Measurements from ENCODE around the gene SEC14L5.
A peak's percentile ranks its signal among the peaks of the same experiment; 100 is the strongest.

The SEC14L5 gene

GRCh38 chr16:4922721-4923342, 35.3 kb upstream of the SEC14L5 start:
- H3K79me1 ChIP-seq (ENCODE audit: low read depth, low read length), result no peaks in the 10 kb centered on the region
- no peak overlapping the region for H4K8ac ChIP-seq (ENCODE audit: low read depth, low read length)
- H3K4me3 ChIP-seq (ENCODE audit: low read length in 2 of 2), result no peak overlapping the region
- no peak overlapping the region for H3K4ac ChIP-seq (ENCODE audit: low read length)
- H3K9ac ChIP-seq (ENCODE audit: low read depth, low read length, poor library complexity), result no peak overlapping the region
- no peak overlapping the region for H3K27ac ChIP-seq (replicated peaks; ENCODE audit: low read length)
- H2BK12ac ChIP-seq (ENCODE audit: low read length), result no peak overlapping the region
- H3K23ac ChIP-seq (ENCODE audit: low read depth, low read length, poor library complexity), result no peak overlapping the region
- H2AK5ac ChIP-seq (ENCODE audit: low read depth, low read length), result no peak overlapping the region
- no peak overlapping the region for H3K14ac ChIP-seq (ENCODE audit: low read length)
- H3K4me2 ChIP-seq (ENCODE audit: insufficient read depth, low read length, poor library complexity, severe bottlenecking), result no peak overlapping the region
- H2BK5ac ChIP-seq (ENCODE audit: low read length), result peak overlapping the region; percentile 2
- H2BK15ac ChIP-seq (ENCODE audit: low read length), result no peak overlapping the region
- H2AFZ ChIP-seq (ENCODE audit: low read length), result no peak overlapping the region
- H3K9me3 ChIP-seq (replicated peaks in 1 of 2; ENCODE audit: control insufficient read depth in 2 of 2, insufficient read depth in 1 of 2, low read depth in 1 of 2, low read length in 2 of 2), result peaks cover 2 to 3% of the 10 kb centered on the region in 2 donors
- H3K18ac ChIP-seq (ENCODE audit: low read length), result peak overlapping the region; percentile 50
- peaks cover 0 to 8% of the 10 kb centered on the region in 2 donors for H3K4me1 ChIP-seq (ENCODE audit: control insufficient read depth in 2 of 2, insufficient read depth in 1 of 2, low read depth in 1 of 2, low read length in 2 of 2)
- no peaks in the 10 kb centered on the region for H3K36me3 ChIP-seq (replicated peaks in 1 of 2; ENCODE audit: control insufficient read depth in 2 of 2, insufficient read depth in 2 of 2, low read length in 2 of 2)
- WGBS, 2 donors (ENCODE audit: extremely low coverage in 2 of 2, insufficient read length in 2 of 2, insufficient replicate concordance in 1 of 2), result no CpG with 5 or more reads among the region's 18 CpGs
- no peak overlapping the region for H4K91ac ChIP-seq (ENCODE audit: low read depth, low read length, poor library complexity)
- peaks cover 0 to 31% (median 0%) of the 10 kb centered on the region in 3 experiments for H3K27me3 ChIP-seq (ENCODE audit: control insufficient read depth in 3 of 3, insufficient read depth in 3 of 3, low read depth in 1 of 3, low read length in 3 of 3)
- DNase-seq (ENCODE audit: low spot score), result no peak
- H2BK120ac ChIP-seq (ENCODE audit: low read depth, low read length), result no peak overlapping the region

GRCh38 chr16:4923853-4924252, 34.3 kb upstream of the SEC14L5 start:
- Histone ChIP-seq H3K36me3 (replicated peaks in 1 of 2; ENCODE audit: control insufficient read depth in 2 of 2, insufficient read depth in 2 of 2, low read length in 2 of 2) (no peaks in the 10 kb centered on the region), H3K9me3 (replicated peaks in 1 of 2; ENCODE audit: control insufficient read depth in 2 of 2, insufficient read depth in 1 of 2, low read depth in 1 of 2, low read length in 2 of 2) (peaks cover 2 to 3% of the 10 kb centered on the region in 2 donors), H3K27ac (replicated peaks; ENCODE audit: low read length) (no peak overlapping the region), H2BK5ac (ENCODE audit: low read length) (no peak overlapping the region), H3K4me3 (ENCODE audit: low read length in 2 of 2) (no peak overlapping the region), H3K14ac (ENCODE audit: low read length) (no peak overlapping the region), H3K23ac (ENCODE audit: low read depth, low read length, poor library complexity) (no peak overlapping the region), H3K79me1 (ENCODE audit: low read depth, low read length) (no peaks in the 10 kb centered on the region), H3K27me3 (ENCODE audit: control insufficient read depth in 3 of 3, insufficient read depth in 3 of 3, low read depth in 1 of 3, low read length in 3 of 3) (peaks cover 0 to 31% (median 0%) of the 10 kb centered on the region in 3 experiments), H2AK5ac (ENCODE audit: low read depth, low read length) (no peak overlapping the region), H3K18ac (ENCODE audit: low read length) (no peak overlapping the region), H2BK15ac (ENCODE audit: low read length) (no peak overlapping the region), H3K4ac (ENCODE audit: low read length) (no peak overlapping the region), H3K4me2 (ENCODE audit: insufficient read depth, low read length, poor library complexity, severe bottlenecking) (no peak overlapping the region), H4K91ac (ENCODE audit: low read depth, low read length, poor library complexity) (no peak overlapping the region), H2AFZ (ENCODE audit: low read length) (no peak overlapping the region), H2BK12ac (ENCODE audit: low read length) (no peak overlapping the region), H3K9ac (ENCODE audit: low read depth, low read length, poor library complexity) (no peak overlapping the region), H2BK120ac (ENCODE audit: low read depth, low read length) (no peak overlapping the region), H4K8ac (ENCODE audit: low read depth, low read length) (no peak overlapping the region), H3K4me1 (ENCODE audit: control insufficient read depth in 2 of 2, insufficient read depth in 1 of 2, low read depth in 1 of 2, low read length in 2 of 2) (peaks cover 0 to 4% of the 10 kb centered on the region in 2 donors)
- no CpG with 5 or more reads among the region's 6 CpGs for WGBS, 2 donors (ENCODE audit: extremely low coverage in 2 of 2, insufficient read length in 2 of 2, insufficient replicate concordance in 1 of 2)
- DNase-seq (ENCODE audit: low spot score), result no peak

DNA sequence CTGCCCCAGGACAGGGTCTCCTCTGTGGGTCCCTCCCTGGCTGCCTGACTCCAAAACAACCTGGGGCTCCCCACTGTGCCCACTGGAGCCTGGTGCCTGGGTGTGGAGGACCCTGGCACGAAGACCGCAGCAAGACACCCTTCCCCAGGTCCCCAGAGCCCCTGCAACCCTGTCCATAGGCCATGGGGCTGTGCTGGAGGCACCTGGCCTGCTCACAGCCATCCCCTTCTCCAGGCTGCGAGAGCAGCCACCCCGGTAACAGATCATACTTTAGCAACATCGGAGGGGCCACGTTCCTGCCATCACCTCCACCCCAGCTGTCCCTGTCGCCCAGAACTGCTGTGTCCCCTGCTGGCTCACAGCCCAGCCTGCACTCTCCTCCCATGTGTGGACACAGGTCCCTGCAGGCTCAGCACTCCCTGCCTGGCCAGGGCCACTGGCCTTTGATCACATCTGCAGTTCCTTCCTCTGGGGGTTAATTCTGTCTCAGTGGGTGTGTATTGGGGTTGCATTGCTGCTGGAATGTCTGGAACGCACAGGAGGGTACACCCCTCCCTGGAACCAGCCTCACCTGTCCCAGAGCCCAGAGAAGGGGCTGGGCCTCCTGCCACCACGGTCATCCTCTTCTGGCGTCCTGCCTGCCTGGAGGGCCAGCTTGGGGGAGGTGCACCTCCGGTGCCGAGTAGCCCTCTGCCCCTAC, 33.4 kb upstream of the SEC14L5 start:
- H4K8ac ChIP-seq (ENCODE audit: low read depth, low read length), result peak overlapping the region; percentile 67
- H3K18ac ChIP-seq (ENCODE audit: low read length), result peak overlapping the region; percentile 73
- no CpG with 5 or more reads among the region's 12 CpGs for WGBS, 2 donors (ENCODE audit: extremely low coverage in 2 of 2, insufficient read length in 2 of 2, insufficient replicate concordance in 1 of 2)
- H3K9me3 ChIP-seq (replicated peaks in 1 of 2; ENCODE audit: control insufficient read depth in 2 of 2, insufficient read depth in 1 of 2, low read depth in 1 of 2, low read length in 2 of 2), result peaks cover 2 to 3% of the 10 kb centered on the region in 2 donors
- H3K9ac ChIP-seq (ENCODE audit: low read depth, low read length, poor library complexity), result peak overlapping the region; percentile 51
- no peaks in the 10 kb centered on the region for H3K79me1 ChIP-seq (ENCODE audit: low read depth, low read length)
- H3K4me3 ChIP-seq (ENCODE audit: low read length in 2 of 2), result no peak overlapping the region
- H2BK12ac ChIP-seq (ENCODE audit: low read length), result no peak overlapping the region
- DNase-seq (ENCODE audit: low spot score), result no peak
- no peak overlapping the region for H3K4ac ChIP-seq (ENCODE audit: low read length)
- no peaks in the 10 kb centered on the region for H3K36me3 ChIP-seq (replicated peaks in 1 of 2; ENCODE audit: control insufficient read depth in 2 of 2, insufficient read depth in 2 of 2, low read length in 2 of 2)
- H2AK5ac ChIP-seq (ENCODE audit: low read depth, low read length), result no peak overlapping the region
- H2BK120ac ChIP-seq (ENCODE audit: low read depth, low read length), result no peak overlapping the region
- H2AFZ ChIP-seq (ENCODE audit: low read length), result no peak overlapping the region
- H2BK5ac ChIP-seq (ENCODE audit: low read length), result no peak overlapping the region
- no peak overlapping the region for H2BK15ac ChIP-seq (ENCODE audit: low read length)
- no peak overlapping the region for H4K91ac ChIP-seq (ENCODE audit: low read depth, low read length, poor library complexity)
- peaks cover 0 to 29% (median 0%) of the 10 kb centered on the region in 3 experiments for H3K27me3 ChIP-seq (ENCODE audit: control insufficient read depth in 3 of 3, insufficient read depth in 3 of 3, low read depth in 1 of 3, low read length in 3 of 3)
- H3K23ac ChIP-seq (ENCODE audit: low read depth, low read length, poor library complexity), result no peak overlapping the region
- no peak overlapping the region for H3K4me2 ChIP-seq (ENCODE audit: insufficient read depth, low read length, poor library complexity, severe bottlenecking)
- H3K14ac ChIP-seq (ENCODE audit: low read length), result no peak overlapping the region
- no peak overlapping the region for H3K27ac ChIP-seq (replicated peaks; ENCODE audit: low read length)
- H3K4me1 ChIP-seq (ENCODE audit: control insufficient read depth in 2 of 2, insufficient read depth in 1 of 2, low read depth in 1 of 2, low read length in 2 of 2), result peaks cover 0 to 3% of the 10 kb centered on the region in 2 donors

GRCh38 chr16:4925293-4925607, 32.9 kb upstream of the SEC14L5 start:
- Histone ChIP-seq H2BK120ac (ENCODE audit: low read depth, low read length) (no peak overlapping the region), H3K4me3 (ENCODE audit: low read length in 2 of 2) (no peak overlapping the region), H3K27me3 (ENCODE audit: control insufficient read depth in 3 of 3, insufficient read depth in 3 of 3, low read depth in 1 of 3, low read length in 3 of 3) (peaks cover 0 to 33% (median 0%) of the 10 kb centered on the region in 3 experiments), H3K18ac (ENCODE audit: low read length) (no peak overlapping the region), H2BK15ac (ENCODE audit: low read length) (no peak overlapping the region), H3K79me1 (ENCODE audit: low read depth, low read length) (no peaks in the 10 kb centered on the region), H3K4me2 (ENCODE audit: insufficient read depth, low read length, poor library complexity, severe bottlenecking) (no peak overlapping the region), H2AK5ac (ENCODE audit: low read depth, low read length) (no peak overlapping the region), H4K8ac (ENCODE audit: low read depth, low read length) (no peak overlapping the region), H3K4me1 (ENCODE audit: control insufficient read depth in 2 of 2, insufficient read depth in 1 of 2, low read depth in 1 of 2, low read length in 2 of 2) (peaks cover 0 to 3% of the 10 kb centered on the region in 2 donors), H3K23ac (ENCODE audit: low read depth, low read length, poor library complexity) (no peak overlapping the region), H3K9me3 (replicated peaks in 1 of 2; ENCODE audit: control insufficient read depth in 2 of 2, insufficient read depth in 1 of 2, low read depth in 1 of 2, low read length in 2 of 2) (peaks cover 2 to 3% of the 10 kb centered on the region in 2 donors), H3K4ac (ENCODE audit: low read length) (no peak overlapping the region), H2BK5ac (ENCODE audit: low read length) (no peak overlapping the region), H4K91ac (ENCODE audit: low read depth, low read length, poor library complexity) (no peak overlapping the region), H3K9ac (ENCODE audit: low read depth, low read length, poor library complexity) (no peak overlapping the region), H3K14ac (ENCODE audit: low read length) (no peak overlapping the region), H3K36me3 (replicated peaks in 1 of 2; ENCODE audit: control insufficient read depth in 2 of 2, insufficient read depth in 2 of 2, low read length in 2 of 2) (no peaks in the 10 kb centered on the region), H2AFZ (ENCODE audit: low read length) (no peak overlapping the region), H2BK12ac (ENCODE audit: low read length) (no peak overlapping the region), H3K27ac (replicated peaks; ENCODE audit: low read length) (no peak overlapping the region)
- WGBS, 2 donors (ENCODE audit: extremely low coverage in 2 of 2, insufficient read length in 2 of 2, insufficient replicate concordance in 1 of 2), result no CpG with 5 or more reads among the region's 5 CpGs
- no peak for DNase-seq (ENCODE audit: low spot score)
